Right hindlimb (tissue), 1 donor: Measurements from ENCODE around the gene LRRC7.
"Not testable (repeated sequence)": the region's sequence is repeated elsewhere in the genome, so short reads cannot be mapped to it uniquely, and the experiment has no call there.

Source experiments
- DNase-seq: peaks from one replicate; pipeline ENCODE4 v3.0.0-alpha.2; 2018

Gene LRRC7

GRCh38 chr1:70045581-70045980 is 477.9 kb downstream of the LRRC7 start:
- not testable (repeated sequence) for DNase-seq

- DNase-seq, result no peak
Observed at GRCh38 chr1:70048336-70049094, 480.8 kb downstream of the LRRC7 start.

GRCh38 chr1:70051926-70052325 is 484.2 kb downstream of the LRRC7 start:
- no peak for DNase-seq

GRCh38 chr1:70057500-70057899 is 489.8 kb downstream of the LRRC7 start:
- DNase-seq, result no peak

- DNase-seq, result no peak
Observed at GRCh38 chr1:70061231-70061630, 493.5 kb downstream of the LRRC7 start.

- no peak for DNase-seq
Observed at GRCh38 chr1:70063861-70064260, 496.1 kb downstream of the LRRC7 start.

- DNase-seq, result no peak
Observed at GRCh38 chr1:70066711-70067110, 499.0 kb downstream of the LRRC7 start.

- peak; percentile 24 for DNase-seq
Observed at GRCh38 chr1:70071601-70072000, 503.9 kb downstream of the LRRC7 start.

- DNase-seq, result no peak
Observed at GRCh38 chr1:70072231-70072751, 504.6 kb downstream of the LRRC7 start.

GRCh38 chr1:70075761-70076160 is 508.0 kb downstream of the LRRC7 start:
- no peak for DNase-seq

GRCh38 chr1:70077066-70077465 is 509.3 kb downstream of the LRRC7 start:
- no peak for DNase-seq

- DNase-seq, result no peak
Observed at GRCh38 chr1:70079546-70079945, 511.8 kb downstream of the LRRC7 start.

GRCh38 chr1:70083519-70083918 is 515.8 kb downstream of the LRRC7 start:
- DNase-seq, result no peak

GRCh38 chr1:70084314-70084915 is 516.7 kb downstream of the LRRC7 start:
- DNase-seq, result no peak

GRCh38 chr1:70085521-70085920 is 517.8 kb downstream of the LRRC7 start:
- DNase-seq, result no peak

GRCh38 chr1:70086897-70087296 is 519.2 kb downstream of the LRRC7 start:
- DNase-seq, result no peak

GRCh38 chr1:70090141-70090540 is 522.4 kb downstream of the LRRC7 start:
- no peak for DNase-seq

- no peak for DNase-seq
Observed at GRCh38 chr1:70090875-70091274, 523.2 kb downstream of the LRRC7 start.

- DNase-seq, result no peak
Observed at GRCh38 chr1:70091811-70092210, 524.1 kb downstream of the LRRC7 start.

- DNase-seq, result no peak
Observed at GRCh38 chr1:70092526-70092925, 524.8 kb downstream of the LRRC7 start.

GRCh38 chr1:70093250-70093975 is 525.7 kb downstream of the LRRC7 start:
- DNase-seq, result no peak

- DNase-seq, result no peak
Observed at GRCh38 chr1:70101231-70101630, 533.5 kb downstream of the LRRC7 start.

- no peak for DNase-seq
Observed at GRCh38 chr1:70101774-70102173, 534.1 kb downstream of the LRRC7 start.

GRCh38 chr1:70103770-70104169 is 536.0 kb downstream of the LRRC7 start:
- no peak for DNase-seq
